Measurements from ENCODE around the gene TAF4B. TPM values are rescaled to one million over a fixed set of nuclear protein-coding genes. Genes with fewer than 3 reads are reported as not detected.
A peak's percentile ranks its signal among the peaks of the same experiment; 100 is the strongest.

The TAF4B gene
- total and polyA plus RNA-seq, 2 of the 8 experiments (the other 6 are each of a cell fraction or from before 2014, with no cell fraction given), result 9.3 to 19.8 TPM

DNA sequence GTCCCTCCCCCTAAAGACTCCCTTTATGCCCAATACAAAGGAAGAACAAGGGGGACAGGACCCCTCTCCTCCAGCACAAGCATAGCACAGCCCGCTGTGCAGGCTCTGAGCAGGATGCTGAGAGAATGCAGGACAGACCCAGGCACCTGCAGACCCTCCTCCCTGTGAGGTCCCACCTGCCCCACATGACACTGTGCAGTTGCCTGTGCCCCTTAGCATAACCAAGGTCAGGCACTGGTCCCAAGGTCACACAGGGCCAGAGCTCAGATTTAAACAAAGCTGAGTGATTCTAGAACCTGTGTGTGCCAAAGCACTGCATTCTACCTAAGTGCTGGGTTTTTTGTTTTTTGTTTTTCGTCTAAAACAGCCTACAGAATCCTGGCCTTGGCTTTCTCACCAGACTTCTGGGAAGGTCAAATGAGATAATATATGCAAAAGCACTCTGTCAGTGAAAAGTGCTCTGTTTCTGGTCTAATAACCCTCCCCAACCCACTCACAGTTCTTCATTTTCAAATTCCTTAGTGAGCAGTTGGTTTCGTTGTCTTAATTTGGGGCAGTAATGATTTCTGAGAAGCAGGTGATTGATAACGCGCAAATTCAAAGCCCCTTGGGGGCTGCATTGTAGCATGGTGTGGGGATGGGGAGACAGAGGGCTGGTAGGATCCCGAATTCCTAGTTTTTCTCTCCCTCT is 196.4 kb downstream of the TAF4B start:
- no peak for FAIRE-seq
- TF ChIP-seq TAF1 (IDR thresholded peaks at IDR 0.05; ENCODE audit: low read depth, low read length) (no peak), RNF2 (IDR thresholded peaks at IDR 0.05; ENCODE audit: borderline replicate concordance, low read depth, low read length, missing control alignments, poor library complexity, severe bottlenecking) (no peak), SIX5 (IDR thresholded peaks at IDR 0.05; ENCODE audit: low read depth, low read length) (no peak)

More for the DNA sequence above, 196.4 kb downstream of the TAF4B start:
- H4K20me1 ChIP-seq (replicated peaks in 1 of 2; ENCODE audit: control insufficient read depth in 1 of 2, insufficient read depth in 2 of 2, low read length in 2 of 2), result no peaks in the 10 kb centered on the region
- no peak overlapping the region for H3K23ac ChIP-seq (ENCODE audit: insufficient read length)
- no peak overlapping the region for H3K27ac ChIP-seq (ENCODE audit: low read depth, low read length)
- no peak overlapping the region; the same call in 1 of the 2 replicates for H3K18ac ChIP-seq (ENCODE audit: extremely low read depth, low read length)
- H3K56ac ChIP-seq (replicated peaks; ENCODE audit: insufficient read length, low read depth, low read length), result no peak overlapping the region
- no peak overlapping the region for H2BK120ac ChIP-seq (replicated peaks; ENCODE audit: low read depth, low read length)
- ChIA-PET POLR2A (ENCODE audit: partially characterized antibody) (interaction anchor here (0.7 kb wide), 1 partner anchor 8 kb away, joined by 4 read pairs; no protein-coding TSS in a partner anchor), CTCF (ENCODE audit: partially characterized antibody) (interaction anchor here (0.6 to 1.1 kb wide), 2 partner anchors 10 to 12 kb away, joined by 3 read pairs; no protein-coding TSS in a partner anchor)
- H3K4ac ChIP-seq (replicated peaks; ENCODE audit: insufficient read length, low read depth, low read length), result no peak overlapping the region
- peak in 1 of 2 experiments; percentile 33 for DNase-seq (ENCODE audit: low read depth in 1 of 2, low spot score in 2 of 2)
- WGBS, 2 experiments (ENCODE audit: extremely low coverage in 1 of 2, insufficient coverage in 1 of 2, insufficient read length in 1 of 2, insufficient replicate concordance in 2 of 2, low coverage in 1 of 2, low lambda C conversion rate in 2 of 2, missing lambda C conversion rate in 1 of 2), result 89% methylated on average over 6 of the region's 6 CpGs; no CpG with 5 or more reads in 1 of the 2 experiments
- no peak overlapping the region for H3K14ac ChIP-seq (ENCODE audit: insufficient read length)
- no peak overlapping the region for H3K4me3 ChIP-seq (ENCODE audit: extremely low read depth in 1 of 4, insufficient read depth in 2 of 4, low read depth in 3 of 4, low read length in 4 of 4)
- no peak overlapping the region for H2AK5ac ChIP-seq (ENCODE audit: low read depth, low read length)
- H3K79me2 ChIP-seq (ENCODE audit: control insufficient read depth in 1 of 2, insufficient read depth in 2 of 2, low read length in 2 of 2), result no peaks in the 10 kb centered on the region
- H4K91ac ChIP-seq (replicated peaks; ENCODE audit: insufficient read length, low read length), result no peak overlapping the region
- H2BK5ac ChIP-seq (ENCODE audit: low read depth, low read length), result no peak overlapping the region
- no peaks in the 10 kb centered on the region for H3K23me2 ChIP-seq (ENCODE audit: low read depth, low read length)
- H3K9me3 ChIP-seq (ENCODE audit: insufficient read depth in 2 of 2, low read depth in 1 of 2, low read length in 1 of 2), result no peaks in the 10 kb centered on the region
- H2AFZ ChIP-seq (ENCODE audit: low read length), result 0 out of 2 replicates have a peak overlapping the region, but pooled peaks have one; percentile 45
- no peaks in the 10 kb centered on the region for H3K79me1 ChIP-seq (ENCODE audit: low read depth, low read length)
- H3K9ac ChIP-seq (replicated peaks in 1 of 4; ENCODE audit: extremely low read depth in 1 of 4, low read depth in 3 of 4, low read length in 3 of 4), result no peak overlapping the region
- no peaks in the 10 kb centered on the region for H3K36me3 ChIP-seq (ENCODE audit: control insufficient read depth in 2 of 4, insufficient read depth in 4 of 4, low read length in 3 of 4)
- H2BK20ac ChIP-seq (ENCODE audit: low read length), result no peak overlapping the region
- peak overlapping the region; percentile 61; the same call in 1 of the 2 replicates for H2BK15ac ChIP-seq (ENCODE audit: low read length)
- no peaks in the 10 kb centered on the region for H3K27me3 ChIP-seq (replicated peaks in 1 of 4; ENCODE audit: control insufficient read depth in 3 of 4, extremely low read depth in 1 of 4, insufficient read depth in 3 of 4, low read length in 3 of 4)
- no peak overlapping the region for H3K4me2 ChIP-seq (ENCODE audit: insufficient read depth in 1 of 2, low read depth in 2 of 2, low read length in 2 of 2)
- H4K5ac ChIP-seq (ENCODE audit: insufficient read length, low read depth, low read length), result no peak overlapping the region
- H4K8ac ChIP-seq (ENCODE audit: extremely low read depth, insufficient read depth, low read length), result no peak overlapping the region
- no peaks in the 10 kb centered on the region for H3K4me1 ChIP-seq (replicated peaks in 1 of 4; ENCODE audit: control insufficient read depth in 3 of 4, insufficient read depth in 4 of 4, low read length in 3 of 4)
- H2BK12ac ChIP-seq (ENCODE audit: low read depth, low read length), result no peak overlapping the region
